Stimulated activated CD8-positive, alpha-beta memory T cell treated with anti-CD3 and anti-CD28 coated beads, Interleukin-15, amount 100 ng/mL, for 24 hours (primary cell): ENCODE data around the gene CDON.

Experiments used
- DNase-seq: peaks from one replicate; pipeline ENCODE4 v3.0.0-alpha.2; 2020; ENCODE audit warnings: low read depth

The CDON gene

DNA sequence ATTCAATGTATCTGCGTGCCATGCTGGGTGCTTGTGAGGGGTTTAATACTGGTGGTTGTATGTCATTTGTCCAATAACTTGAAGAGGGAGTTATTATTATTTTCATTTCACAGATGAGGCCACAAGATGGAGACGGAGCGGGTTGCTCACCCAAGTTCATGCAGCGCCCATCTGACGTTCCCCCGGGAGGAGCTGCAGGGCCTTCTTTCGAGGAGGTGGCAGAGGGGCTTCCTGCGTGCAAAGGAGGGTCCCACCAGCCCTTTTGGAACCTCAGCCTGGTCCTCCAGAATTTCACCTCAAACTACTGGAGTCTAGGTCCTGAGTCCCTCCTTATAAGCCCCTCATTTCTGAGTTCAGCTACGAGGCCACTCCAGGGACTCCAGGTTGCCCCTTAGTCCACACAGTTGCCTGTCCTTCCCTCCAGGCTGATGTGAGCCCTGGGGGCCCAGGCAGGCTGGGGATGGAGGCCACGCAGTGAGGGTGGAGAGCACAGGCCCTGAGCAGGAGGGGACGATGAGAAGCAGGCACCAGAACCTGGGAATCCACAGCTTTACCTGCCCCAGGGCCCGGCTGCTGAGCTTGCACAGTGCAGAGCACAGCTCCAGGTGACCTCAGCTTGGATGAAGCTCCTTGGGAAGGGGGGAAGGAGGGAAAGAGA is 119.8 kb downstream of the CDON start:
- no peak for DNase-seq

DNA sequence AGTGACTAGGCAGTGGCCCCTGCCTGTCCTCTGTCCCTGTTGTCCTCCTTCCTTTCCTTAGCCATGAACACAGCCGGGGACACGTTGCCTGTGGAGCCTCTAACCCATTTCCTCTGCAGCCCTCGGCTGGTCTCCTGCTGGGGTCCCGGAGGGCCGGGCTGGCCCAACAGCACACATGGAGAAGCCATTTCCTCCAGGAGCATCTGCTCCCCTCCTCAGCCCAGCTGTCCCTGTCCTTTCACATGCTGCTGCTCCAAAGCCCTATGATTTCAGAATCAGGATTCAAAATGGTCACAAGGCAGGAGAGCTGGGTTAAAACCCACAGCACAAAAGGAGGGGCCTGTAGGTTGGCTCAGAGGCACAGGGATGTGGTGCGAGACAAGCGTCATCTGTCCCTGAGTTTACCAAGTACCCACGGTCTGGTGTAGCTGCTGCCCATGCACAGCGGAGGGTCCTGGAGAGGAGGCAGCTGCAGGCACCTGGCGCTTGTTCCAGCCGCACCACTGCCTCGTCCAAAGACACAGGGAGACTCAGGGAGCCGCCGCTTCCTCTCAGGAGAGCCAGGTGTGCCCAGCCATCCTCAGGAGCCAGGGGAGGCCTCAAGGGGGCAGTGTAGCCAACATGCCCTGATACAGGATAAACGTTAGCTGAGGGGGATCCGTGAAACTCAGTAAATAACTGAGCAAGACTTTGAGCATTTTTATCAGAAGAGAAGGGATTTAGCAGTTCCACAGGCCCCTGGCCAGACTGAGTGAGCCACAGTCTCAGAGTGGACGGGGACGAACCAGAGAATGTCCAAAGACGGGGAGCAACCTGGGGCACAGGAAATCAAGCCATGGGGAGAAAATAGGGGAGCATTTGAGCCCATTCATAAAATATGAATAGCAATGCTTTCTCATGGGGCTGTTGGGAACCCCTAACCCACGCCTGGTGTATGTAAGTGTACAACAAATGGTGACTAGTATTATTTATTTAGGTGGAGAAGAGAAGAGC is 120.8 kb downstream of the CDON start:
- DNase-seq: no peak

DNA sequence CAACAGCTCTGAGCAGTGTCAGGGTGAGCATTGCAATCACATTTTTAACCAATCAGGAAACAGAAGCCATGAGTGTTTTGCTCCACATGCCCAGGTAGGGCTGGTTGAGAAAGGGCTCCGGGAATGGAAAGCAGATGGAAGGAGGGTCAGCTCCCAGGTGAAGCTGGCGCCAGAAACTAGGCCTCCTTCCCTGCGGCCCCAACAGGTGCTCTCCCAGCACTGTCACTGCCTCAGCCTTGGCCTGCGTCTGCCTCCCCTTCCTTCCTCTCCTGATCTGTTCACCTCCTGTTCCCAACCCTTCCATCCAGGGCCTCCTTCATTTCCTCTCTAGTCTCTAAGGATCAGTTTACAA is 121.4 kb downstream of the CDON start:
- no peak for DNase-seq

DNA sequence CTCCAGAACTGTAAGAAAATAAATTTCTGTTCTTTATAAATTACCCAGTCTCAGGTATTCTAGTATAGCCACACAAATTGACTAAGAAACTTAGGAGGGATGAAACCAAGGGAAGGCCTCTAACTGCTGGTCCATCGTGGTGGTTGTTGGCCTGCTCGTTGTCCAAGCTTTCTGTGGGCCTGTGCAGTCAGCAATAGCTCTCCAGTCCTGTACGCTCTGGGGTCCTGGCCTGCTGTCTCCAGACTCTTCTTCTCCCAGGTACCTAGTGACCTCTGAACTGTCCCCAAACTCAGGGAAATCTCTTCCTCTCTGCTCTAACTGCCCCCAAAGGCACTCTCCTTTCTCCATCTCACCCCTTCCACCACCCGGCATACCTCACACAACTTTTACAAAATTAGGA is 122.5 kb downstream of the CDON start:
- DNase-seq: no peak

DNA sequence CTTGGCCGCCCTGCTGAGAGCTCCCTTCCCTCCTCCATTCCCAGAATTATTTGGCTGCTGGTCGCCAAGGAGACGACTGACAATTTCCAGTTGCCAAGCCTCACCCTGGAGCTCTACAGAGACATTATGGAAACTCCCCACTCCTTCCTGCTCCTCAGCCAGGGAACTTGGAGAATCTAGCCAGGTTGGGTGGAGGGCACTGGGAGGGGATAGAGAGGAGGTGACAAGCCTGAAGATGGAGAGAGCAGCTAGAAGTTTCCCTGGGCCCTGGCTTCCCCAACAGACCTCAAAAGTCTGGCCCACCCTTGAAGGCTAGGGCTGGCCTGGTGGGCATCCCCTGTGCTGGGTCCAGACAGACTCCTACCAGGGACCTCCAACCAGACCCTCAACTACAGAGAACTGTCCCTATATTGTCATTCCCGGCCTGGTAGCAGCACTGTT is 123.6 kb downstream of the CDON start:
- no peak for DNase-seq

DNA sequence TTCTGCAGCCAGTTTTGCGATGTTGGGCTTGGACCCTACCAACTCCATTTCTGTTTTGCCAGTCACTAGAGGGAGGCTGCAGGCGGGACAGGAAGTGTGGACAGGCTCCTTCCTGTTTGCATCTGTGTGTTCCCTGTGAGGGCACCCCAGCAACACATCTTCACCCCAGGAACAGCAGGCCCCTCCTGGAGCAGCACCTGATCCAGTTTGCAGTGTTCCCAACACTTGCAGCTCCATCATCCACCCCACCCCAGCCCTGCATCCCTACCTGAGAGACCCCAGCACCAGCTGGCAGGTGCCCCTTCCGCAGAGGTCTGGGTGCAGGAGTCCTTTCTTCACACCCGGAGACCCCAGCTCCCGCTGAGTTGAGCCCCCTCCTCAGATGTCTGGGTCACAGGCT is 124.2 kb downstream of the CDON start:
- DNase-seq: no peak

DNA sequence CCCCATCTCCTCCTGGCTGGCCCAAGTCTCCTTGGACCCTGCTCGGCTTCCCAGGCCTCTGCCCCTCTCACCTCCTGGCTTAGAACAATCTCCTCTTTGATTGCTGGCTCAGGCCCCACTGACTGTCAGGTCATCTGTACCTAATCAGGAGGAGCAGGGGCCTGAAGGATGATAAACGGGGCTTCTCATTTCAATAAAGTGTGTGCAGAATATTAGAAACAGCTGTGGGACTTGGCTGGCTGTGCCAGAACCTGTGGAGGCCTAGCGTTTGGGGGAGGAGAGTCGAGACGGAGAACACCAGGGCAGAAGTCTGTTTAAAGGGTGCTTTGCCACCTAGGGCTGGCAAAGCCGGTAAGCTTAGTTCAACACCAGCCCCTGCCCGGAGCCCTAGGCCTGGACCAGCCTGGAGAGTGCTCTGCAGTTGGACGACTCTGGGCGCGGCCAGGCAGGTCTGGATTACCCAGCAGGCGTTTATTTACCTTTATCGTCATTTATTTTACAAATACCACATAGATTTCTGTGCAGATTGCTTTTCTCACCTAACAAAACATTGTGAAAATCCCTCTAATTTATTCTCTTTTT is 127.0 kb downstream of the CDON start:
- no peak for DNase-seq

DNA sequence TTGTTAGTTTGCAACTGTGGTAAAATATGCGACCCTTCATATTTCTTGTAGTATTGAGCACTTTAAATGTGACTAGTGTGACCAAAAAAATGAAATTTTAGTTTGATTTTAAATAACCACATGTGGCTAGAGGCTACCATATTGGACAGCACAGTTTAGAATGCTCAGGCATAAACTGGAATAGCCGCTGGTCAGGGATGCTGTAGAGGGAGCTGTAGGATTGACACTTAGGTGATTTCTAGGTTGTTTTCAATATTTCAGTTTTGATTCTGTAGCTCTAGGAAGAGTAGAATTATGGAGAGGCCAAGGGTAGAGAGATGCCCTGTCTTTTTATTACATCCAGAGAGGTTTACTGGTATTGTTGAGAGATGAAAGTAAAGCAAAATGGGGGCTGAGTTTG is 127.6 kb downstream of the CDON start:
- DNase-seq: no peak

DNA sequence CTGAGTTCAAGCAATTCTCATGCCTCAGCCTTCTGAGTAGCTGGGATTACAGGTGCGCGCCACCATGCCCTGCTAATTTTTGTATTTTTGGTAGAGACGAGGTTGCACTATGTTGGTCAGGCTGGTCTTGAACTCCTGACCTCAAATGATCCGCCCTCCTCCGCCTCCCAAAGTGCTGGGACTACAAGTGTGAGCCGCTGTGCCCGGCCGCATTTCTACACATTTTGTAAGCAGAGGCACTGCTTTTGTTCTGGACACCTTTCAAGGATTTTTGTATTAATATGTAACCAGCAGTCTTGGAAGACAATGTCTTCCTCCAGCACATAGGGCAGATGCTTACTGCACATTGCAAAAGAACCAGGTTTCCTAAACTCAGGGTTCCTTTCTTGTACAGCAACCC is 128.2 kb downstream of the CDON start:
- no peak for DNase-seq

DNA sequence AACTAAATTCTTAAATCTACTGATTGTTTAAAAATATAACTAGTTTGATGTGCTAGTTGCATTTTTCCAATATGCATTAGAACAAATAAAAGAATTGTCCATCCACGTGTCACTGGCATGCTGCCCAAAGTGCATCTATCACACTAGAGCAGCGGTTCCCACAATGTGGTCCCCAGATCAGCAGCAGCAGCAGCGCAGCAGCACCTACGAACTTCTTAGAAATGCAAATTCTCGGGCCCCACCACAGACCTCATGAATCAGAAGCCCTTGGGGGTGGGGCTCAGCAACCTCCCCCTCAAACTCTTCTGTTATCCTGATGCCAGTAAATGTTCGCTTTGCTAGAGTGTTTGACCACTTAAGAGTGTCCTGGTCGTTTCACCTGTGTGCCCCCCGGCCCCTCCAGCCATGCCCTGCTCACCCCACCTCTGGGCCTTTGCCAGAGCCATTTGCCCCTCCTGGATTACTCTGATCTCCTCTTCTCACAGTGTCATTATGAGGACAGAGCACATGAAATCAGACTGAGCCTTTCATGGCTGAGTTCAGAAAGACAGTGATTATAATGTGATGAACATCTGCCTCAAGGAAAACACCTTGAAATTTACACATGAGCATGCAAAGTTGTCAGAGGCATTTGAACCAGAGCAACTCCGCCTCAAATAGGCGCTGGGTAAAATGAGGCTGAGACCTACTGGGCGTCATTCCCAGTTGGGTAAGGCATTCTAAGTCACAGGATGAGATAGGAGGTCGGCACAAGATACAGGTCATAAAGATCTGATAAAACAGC is 129.4 kb downstream of the CDON start:
- DNase-seq: no peak

DNA sequence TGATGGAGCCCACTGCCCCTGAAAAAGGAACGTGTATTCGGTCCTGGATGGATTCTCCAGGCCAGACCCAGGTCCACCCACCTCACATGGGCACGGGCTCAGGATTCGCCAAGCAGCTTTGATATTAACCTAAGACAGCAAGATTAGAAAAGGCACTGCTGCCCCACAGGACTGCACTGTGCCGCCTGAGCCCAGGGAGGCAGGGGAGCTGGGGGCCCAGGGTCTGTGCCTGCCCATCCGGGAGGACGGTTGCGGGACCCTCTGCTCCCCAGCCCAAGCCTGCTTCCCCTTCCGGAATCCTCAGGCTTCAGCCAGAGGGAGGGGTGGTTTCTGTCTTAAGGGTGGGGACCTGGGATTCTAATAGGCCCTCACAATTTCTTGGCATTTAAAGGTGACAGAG is 130.4 kb downstream of the CDON start:
- no peak for DNase-seq

DNA sequence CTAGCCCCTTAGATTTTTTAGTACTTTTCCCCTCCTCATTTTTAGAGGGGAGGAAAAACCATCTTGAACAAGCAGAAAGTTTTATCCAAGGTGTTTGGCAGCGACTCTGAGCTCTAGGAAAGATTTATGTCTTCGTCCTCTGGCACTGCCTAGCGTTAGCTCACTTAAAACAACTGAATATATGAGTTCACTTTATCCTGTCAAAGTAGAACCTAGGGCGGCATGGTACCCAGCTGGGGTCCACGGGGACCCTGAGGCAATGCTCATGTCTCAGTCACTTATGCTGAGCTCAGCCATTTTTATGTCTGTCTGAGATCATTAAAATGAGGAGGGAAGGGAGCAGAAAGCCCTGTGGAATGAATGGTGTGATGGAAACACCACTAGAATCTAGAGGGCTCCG is 131.0 kb downstream of the CDON start:
- no peak for DNase-seq

DNA sequence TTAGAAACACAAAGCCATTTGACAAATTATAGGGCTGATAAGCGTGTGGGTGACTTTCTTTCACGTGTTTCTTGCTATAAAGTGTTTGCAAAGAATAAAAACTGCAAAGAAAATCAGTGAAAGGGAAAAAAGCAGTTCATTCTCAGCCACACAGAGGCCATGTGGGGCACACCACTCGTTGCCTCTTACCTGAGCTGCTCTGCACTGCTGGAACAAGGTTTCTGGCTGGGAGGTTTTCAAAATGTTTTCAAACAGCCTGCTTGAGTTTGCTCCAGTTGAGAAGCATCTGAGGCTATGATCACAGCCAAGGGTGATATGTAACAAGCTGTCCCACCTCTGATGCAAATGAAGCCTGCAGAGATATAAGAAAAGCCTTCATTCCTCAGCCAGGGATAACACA is 131.6 kb downstream of the CDON start:
- DNase-seq: no peak

DNA sequence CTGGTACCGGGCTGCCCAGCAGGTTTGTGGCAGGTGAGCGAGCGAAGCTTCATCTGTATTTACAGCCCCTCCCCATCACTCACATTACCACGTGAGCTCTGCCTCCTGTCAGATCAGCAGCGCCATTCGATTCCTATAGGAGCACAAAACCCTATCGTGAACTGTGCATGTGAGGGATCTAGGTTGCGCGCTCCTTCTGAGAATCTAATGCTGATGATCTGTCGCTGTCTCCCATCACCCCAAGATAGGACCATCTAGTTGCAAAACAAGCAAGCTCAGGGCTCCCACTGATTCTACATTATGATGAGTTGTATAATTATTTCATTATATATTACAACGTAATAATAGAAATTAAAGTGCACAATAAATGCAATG is 132.6 kb downstream of the CDON start:
- DNase-seq: no peak

DNA sequence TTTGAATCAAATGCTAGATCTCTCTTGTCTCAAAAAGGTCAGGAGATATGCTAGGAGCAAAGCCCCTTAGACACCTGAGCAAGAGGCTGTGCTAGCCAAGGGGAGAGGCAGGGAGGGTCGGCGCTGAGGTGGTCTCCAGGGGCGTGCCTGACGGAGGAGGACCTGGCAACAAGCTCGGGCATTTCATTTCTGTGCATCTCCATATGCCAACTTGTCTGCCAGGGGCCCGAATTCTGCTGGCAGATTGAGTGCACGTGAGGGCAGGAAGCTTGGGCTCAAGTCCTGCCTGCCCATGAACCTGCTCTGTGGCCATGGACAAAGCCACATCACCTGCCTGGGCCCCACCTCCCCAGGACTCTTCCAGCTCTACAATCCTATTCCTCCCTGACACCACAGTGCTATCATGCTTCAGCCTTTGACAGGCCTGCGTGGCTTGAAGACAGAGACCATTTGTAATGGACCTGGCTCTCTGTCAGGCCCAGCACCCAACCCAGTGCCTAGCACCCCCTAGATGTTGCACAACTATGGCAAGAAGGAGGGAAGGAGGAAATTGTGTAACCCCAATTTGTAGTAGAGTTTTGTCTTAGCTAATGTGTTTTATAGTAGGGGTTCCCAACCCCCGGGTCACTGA is 133.1 kb downstream of the CDON start:
- DNase-seq: no peak

DNA sequence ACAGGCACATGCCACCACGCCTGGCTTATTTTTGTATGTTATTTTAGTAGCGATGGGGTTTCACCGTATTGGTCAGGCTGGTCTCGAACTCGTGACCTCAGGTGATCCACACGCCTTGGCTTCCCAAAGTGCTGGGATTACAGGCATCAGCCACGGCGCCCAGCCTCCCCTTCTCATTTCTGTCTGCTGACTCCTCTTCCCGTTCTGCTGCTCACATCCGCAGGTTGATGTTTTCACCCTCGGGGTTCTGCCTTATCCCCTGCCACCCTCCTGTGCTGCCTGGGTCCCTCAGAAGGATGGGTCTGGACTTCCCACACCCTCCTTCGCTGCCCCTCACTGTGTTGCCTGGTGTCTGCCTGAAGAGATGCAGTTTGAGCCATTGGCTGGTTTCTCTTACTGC is 136.0 kb downstream of the CDON start:
- DNase-seq: no peak

DNA sequence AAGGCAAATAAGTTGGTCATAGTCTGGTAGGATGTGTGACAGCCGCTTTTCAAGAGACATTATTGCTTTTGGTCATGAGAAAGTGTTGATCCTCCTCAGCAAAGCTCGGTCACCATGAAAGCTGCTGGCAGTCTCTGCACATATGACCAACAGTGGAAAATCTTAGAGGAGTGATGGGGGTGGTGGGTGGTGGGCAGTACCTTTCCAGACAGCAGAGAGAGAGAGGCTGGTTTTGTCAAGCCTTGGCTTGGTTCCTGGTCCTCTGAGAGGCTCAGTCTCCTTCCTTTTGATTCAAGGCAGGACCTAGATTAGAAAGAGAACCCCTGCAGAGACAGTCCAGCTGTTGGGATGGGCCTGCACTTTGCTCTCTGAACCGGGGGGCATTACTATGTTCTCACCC is 136.9 kb downstream of the CDON start:
- DNase-seq: no peak

DNA sequence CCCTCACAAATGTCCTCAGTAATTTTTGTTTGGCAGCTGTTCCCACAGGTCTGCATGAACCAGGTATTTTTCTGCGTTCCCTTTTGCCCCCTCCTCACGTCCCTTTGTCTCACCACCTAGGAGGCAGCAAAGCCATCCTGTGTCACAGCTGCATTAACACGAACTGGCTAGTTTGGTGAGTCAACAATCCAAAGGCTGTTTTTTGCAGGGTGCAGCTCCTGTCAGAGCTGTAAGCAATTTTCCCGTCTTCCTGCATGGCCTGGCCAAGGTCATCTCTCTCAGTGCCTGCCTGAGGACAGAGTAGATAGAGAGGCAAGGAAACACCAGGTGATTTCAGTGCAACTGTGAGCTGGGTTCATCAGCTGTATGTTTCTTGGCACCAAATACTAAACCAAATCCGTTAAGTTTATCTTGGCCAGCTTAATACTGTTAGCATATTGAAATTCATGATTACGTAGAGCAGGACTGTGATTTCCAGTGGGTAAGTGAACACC is 137.4 kb downstream of the CDON start:
- no peak for DNase-seq

DNA sequence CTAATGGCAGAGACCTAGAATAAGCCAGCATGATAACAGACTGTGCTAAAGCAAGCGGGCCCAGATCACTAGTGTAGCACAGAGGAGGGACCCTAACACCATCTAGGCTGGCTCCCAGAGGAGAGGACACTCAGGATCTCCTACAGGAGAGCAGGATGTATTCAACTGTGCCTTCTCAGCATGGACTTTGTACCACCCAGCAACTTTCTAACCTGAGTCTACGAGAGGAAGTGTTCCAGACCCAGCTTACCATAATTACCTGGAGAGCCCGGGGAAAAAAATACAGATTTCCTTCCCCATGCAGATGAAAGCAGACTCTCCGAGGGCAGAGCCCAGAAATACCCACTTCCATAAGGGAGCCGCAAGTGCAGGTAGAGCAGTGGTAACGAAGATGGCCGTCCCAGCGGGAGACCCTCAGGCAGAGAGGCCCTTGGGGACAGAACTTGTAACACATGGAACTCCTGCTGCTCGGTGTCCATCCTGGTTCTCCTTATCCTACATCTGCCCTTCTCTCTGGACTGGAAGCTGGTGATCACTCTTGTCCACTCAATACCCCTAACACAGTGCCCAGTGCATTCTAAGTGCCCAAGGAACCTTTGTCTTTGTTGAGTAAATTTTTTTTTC is 138.2 kb downstream of the CDON start:
- DNase-seq: no peak

DNA sequence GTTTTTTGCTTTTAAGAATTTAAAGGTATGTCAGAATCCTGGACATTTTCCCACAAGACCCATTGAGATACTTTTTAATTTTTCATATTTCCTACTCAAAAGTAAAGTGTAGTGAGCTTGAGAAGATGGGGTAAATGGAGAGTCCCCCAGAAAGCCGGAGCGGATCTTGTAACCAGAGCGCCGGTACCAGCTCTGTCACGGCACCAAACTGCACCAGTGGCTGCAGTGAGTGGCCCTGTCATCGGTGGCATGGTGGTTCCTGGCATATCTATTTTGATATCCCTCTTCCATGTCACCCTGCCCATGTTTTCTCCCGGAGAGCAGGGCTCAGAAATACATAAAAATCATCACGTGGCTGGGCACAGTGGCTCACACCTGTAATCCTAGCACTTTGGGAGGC is 139.0 kb downstream of the CDON start:
- no peak for DNase-seq

DNA sequence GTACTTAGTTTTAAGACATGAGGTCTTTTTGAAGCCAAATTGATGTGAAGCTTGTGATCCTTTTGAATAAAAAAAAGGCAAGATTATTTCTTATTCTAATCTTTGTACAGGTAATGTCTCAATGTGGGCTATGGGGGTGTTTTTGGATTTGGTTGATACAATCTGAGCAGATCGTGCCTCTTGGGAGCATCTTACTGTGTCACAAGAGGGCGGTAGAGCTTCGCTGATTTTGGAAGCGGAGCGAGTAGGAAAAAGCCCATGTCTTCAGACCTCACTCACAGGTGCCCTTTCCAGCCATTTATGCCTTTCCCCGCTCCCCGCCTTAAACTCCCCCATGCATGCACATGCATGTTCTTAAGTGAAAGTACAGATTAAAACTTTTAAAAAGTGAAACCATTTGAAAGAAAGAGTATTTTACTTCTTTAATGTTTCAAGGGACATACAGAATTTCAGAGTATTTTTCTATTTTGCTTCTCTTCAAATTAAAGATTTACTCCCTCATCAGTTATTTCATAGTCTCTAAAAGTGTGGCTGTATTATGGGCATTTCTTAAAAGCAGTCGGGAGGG is 139.6 kb downstream of the CDON start:
- no peak for DNase-seq
